ENCODE measurements around the gene GBGT1. TPM values are rescaled to one million over a fixed set of nuclear protein-coding genes. Genes with fewer than 3 reads are reported as not detected.

The GBGT1 gene
- total RNA-seq, 2 donors from 2014 or later = 10.8 to 12.8 TPM

- ATAC-seq (no peak), DNase-seq (no peak)
- intact Hi-C loops (cut with DNase I) = no loop called here
Measured at GRCh38 chr9:133201424-133202144, 37.9 kb upstream of the GBGT1 start.

GRCh38 chr9:133200631-133201030 is 36.9 kb upstream of the GBGT1 start:
- no peak for DNase-seq

GRCh38 chr9:133199648-133200321 is 36.1 kb upstream of the GBGT1 start:
- peak in 1 of 2 donors; percentile 55 for ATAC-seq
- DNase-seq = peak; percentile 51

More at GRCh38 chr9:133200631-133201030, 36.9 kb upstream of the GBGT1 start:
- no peak for ATAC-seq
- intact Hi-C loops (cut with DNase I) = no loop called here

GRCh38 chr9:133195029-133195428 is 31.3 kb upstream of the GBGT1 start:
- no peak for ATAC-seq
- intact Hi-C loops (cut with DNase I) = no loop called here

More at GRCh38 chr9:133199648-133200321, 36.1 kb upstream of the GBGT1 start:
- intact Hi-C loops (cut with DNase I) = no loop called here

GRCh38 chr9:133194597-133194996 is 30.9 kb upstream of the GBGT1 start:
- intact Hi-C loops (cut with DNase I) = no loop called here
- ATAC-seq = no peak
- no peak for DNase-seq

More at GRCh38 chr9:133195029-133195428, 31.3 kb upstream of the GBGT1 start:
- DNase-seq = no peak

- no peak for DNase-seq
- intact Hi-C loops (cut with DNase I) = no loop called here
- no peak for ATAC-seq
Measured at GRCh38 chr9:133191989-133192388, 28.3 kb upstream of the GBGT1 start.

- DNase-seq = no peak
- ATAC-seq = no peak
- intact Hi-C loops (cut with DNase I) = loop anchor here (5.0 to 10.0 kb wide), 3 partner anchors 82 to 137 kb away; partner anchors contain the start of gene ABO (in 1 of the 2)
Measured at GRCh38 chr9:133189826-133190225, 26.1 kb upstream of the GBGT1 start.

- no peak for ATAC-seq
- intact Hi-C loops (cut with DNase I) = loop anchor here (5.0 to 10.0 kb wide), 3 partner anchors 83 to 138 kb away; partner anchors contain the start of gene ABO (in 1 of the 2)
- DNase-seq = no peak
Measured at GRCh38 chr9:133188843-133189180, 25.1 kb upstream of the GBGT1 start.

- intact Hi-C loops (cut with DNase I) = loop anchor here (5.0 to 10.0 kb wide), 3 partner anchors 84 to 139 kb away; partner anchors contain the start of gene ABO (in 1 of the 2)
- ATAC-seq (no peak), DNase-seq (no peak)
Measured at GRCh38 chr9:133188006-133188842, 24.5 kb upstream of the GBGT1 start.

GRCh38 chr9:133187561-133188005 is 23.9 kb upstream of the GBGT1 start:
- ATAC-seq (no peak), DNase-seq (no peak)
- intact Hi-C loops (cut with DNase I) = loop anchor here (5.0 to 10.0 kb wide), 3 partner anchors 85 to 140 kb away; partner anchors contain the start of gene ABO (in 1 of the 2)

GRCh38 chr9:133186736-133187135 is 23.0 kb upstream of the GBGT1 start:
- intact Hi-C loops (cut with DNase I) = loop anchor here (5.0 to 10.0 kb wide), 3 partner anchors 86 to 141 kb away; partner anchors contain the start of gene ABO (in 1 of the 2)
- no peak for ATAC-seq
- no peak for DNase-seq

GRCh38 chr9:133184971-133185370 is 21.3 kb upstream of the GBGT1 start:
- DNase-seq (no peak), ATAC-seq (peak; percentile 76 to 82)
- intact Hi-C loops (cut with DNase I) = loop anchor here (2.0 to 10.0 kb wide), 5 partner anchors 87 to 302 kb away; partner anchors contain the start of gene ABO (in 1 of the 2)

- DNase-seq = no peak
- ATAC-seq = no peak
- intact Hi-C loops (cut with DNase I) = loop anchor here in 1 of 2 donors (5.0 to 10.0 kb wide), 2 partner anchors 93 to 305 kb away; partner anchors contain the start of gene ABO
Measured at GRCh38 chr9:133182151-133182550, 18.4 kb upstream of the GBGT1 start.

GRCh38 chr9:133181561-133181960 is 17.8 kb upstream of the GBGT1 start:
- intact Hi-C loops (cut with DNase I) = loop anchor here in 1 of 2 donors (5.0 to 10.0 kb wide), 2 partner anchors 93 to 306 kb away; partner anchors contain the start of gene ABO
- no peak for ATAC-seq
- DNase-seq = no peak

GRCh38 chr9:133180953-133181352 is 17.2 kb upstream of the GBGT1 start:
- DNase-seq (no peak), ATAC-seq (no peak)
- intact Hi-C loops (cut with DNase I) = loop anchor here in 1 of 2 donors (5.0 to 10.0 kb wide), 2 partner anchors 94 to 306 kb away; partner anchors contain the start of gene ABO

GRCh38 chr9:133173056-133173455 is 9.3 kb upstream of the GBGT1 start:
- DNase-seq (no peak), ATAC-seq (no peak)
- intact Hi-C loops (cut with DNase I) = no loop called here

GRCh38 chr9:133171161-133171961 is 7.6 kb upstream of the GBGT1 start:
- DNase-seq (no peak), ATAC-seq (no peak)
- intact Hi-C loops (cut with DNase I) = no loop called here

- no peak for ATAC-seq
- intact Hi-C loops (cut with DNase I) = no loop called here
- no peak for DNase-seq
Measured at GRCh38 chr9:133170716-133171115, 7.0 kb upstream of the GBGT1 start.

Data from left cardiac atrium (tissue), 4 donors.